Raji (cell line): ENCODE measurements around the gene GFER.

Experiments used
- POLR2A ChIP-seq: IDR thresholded peaks from 2 replicates; pipeline ENCODE4 v1.6.1; 2011; ENCODE audit warnings: low read depth, low read length, control low read depth; ENCODE audit not compliant: insufficient read depth

GFER gene

DNA sequence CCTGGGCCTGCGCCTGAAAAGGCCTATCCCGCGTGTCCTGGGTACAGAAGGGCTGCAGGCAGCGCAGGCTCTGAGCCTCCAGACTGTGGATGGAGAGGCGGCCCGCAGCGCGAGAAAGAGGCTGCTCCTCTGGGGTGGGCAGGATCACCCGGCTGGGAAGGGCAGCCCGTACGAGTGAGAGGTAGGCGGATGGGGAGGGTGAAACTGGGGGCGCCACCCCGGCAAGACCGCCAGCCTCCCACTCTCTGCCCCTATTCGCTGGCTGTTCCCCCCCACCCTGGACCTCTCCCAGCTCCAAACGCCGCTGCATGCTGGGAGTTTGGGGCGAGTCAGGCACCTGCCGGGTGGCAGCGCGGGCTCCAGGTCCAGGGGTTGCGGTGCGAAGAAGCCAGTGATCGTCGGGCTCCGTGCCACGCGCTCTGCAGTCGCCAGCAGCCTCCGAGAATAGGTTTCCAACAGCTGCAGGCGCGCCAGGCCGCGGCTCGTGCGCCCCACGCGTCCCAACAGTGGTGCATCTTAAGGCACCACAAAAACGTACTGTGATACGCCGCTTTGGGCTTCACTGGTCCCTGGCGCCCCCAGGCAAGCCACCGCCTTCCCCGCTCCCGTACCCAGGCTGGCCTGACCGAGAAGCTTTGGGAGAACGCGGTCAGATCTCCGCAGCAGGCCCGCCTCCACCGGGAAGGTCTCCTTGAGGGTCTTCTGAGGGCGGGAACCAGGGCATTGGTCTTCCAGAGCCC lies 3.8 kb upstream of the GFER start:
- no peak for TF ChIP-seq POLR2A

DNA sequence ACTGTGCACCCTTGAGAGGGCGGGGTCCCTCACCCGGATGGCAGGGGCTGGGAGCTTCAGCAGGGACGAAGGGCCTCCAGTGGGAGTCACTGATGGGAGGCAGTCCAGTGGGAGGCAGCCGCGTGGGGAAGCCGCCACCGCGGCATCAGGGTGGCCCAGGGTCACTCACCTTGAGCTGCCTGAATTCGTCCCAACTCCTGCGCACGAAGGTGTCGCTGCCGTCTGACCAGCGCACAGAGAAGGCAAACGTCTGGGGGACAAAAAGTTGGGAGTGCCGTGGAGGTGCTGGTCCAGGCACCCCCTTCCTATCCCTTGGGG lies 3.3 kb upstream of the GFER start:
- no peak for TF ChIP-seq POLR2A

DNA sequence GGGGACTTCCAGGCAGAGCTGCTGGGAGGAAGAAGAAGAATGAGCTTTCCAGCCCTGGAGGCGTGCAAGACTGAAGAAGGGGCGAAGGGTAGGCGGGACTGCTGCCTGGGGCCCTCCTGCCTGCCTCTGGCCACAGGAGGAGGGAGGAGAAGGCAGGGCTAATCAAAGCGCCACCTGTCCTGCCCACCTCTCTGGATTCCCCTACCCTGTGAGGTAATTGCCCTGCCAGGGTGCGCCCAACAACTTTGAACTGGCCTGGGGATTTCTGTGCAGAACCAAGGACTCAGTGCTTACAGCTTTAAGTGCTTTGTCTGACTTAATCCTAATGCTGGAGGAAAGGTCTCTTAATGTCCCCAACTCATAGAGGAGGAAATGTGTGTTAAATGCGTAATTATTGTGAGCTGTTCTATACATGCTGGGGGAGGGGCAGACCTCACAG lies 2.6 kb upstream of the GFER start, which contains the start of gene NOXO1:
TSS of gene NOXO1 (minus strand) at position 72 of the 439 bp plus-strand sequence. CDS start 290 bp downstream, outside the sequence.
- no peak for TF ChIP-seq POLR2A

DNA sequence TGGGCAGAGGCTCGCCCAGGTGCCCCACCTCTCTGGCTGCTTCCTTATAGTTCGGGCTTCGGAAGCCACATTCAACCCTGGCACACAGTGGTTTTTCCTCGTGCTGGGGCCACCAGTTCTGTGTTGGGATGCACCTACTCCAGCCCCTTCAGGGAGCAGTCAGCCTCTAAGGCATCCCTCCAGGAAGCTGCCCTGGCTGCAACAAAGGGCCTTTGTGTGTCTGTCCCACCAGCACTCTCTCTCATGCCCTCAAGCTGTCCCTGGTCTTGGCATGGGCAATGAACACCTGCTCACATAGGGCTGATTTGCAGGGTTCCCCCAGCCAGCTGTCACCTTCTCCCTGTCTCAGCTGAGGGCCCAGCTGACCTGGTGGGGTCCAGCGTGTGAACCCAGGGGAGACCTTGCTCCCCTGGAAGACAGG lies 2.0 kb upstream of the GFER start:
- 0 out of 2 replicates have a peak, but pooled peaks have one; percentile 17 for TF ChIP-seq POLR2A

DNA sequence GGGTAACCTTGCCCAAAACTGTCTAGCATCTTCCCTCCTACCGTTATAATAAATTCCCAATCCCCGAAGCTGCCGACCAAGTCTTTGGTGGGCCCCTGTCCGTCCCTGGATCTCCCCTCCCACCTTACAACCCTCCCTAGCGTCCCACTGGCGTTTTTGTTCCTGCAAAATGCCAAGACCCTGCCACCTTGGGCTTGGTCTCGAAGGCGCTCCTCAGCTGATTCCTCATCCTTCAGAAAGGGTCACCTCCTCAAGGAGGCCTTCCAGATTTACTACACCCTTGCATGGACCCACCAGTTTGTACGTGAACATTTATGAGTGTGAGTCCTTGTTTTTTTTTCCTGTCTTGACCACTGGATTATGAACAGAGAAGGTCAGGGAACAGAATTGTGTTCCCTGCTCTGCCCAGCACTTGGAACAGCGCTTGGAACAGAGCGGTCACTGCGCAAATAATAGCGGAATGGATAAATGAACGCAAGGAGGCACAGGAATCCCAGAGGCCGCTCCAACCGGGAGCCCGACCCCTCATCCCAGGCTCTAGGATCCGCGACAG lies 926 bp upstream of the GFER start:
- TF ChIP-seq POLR2A = no peak

DNA sequence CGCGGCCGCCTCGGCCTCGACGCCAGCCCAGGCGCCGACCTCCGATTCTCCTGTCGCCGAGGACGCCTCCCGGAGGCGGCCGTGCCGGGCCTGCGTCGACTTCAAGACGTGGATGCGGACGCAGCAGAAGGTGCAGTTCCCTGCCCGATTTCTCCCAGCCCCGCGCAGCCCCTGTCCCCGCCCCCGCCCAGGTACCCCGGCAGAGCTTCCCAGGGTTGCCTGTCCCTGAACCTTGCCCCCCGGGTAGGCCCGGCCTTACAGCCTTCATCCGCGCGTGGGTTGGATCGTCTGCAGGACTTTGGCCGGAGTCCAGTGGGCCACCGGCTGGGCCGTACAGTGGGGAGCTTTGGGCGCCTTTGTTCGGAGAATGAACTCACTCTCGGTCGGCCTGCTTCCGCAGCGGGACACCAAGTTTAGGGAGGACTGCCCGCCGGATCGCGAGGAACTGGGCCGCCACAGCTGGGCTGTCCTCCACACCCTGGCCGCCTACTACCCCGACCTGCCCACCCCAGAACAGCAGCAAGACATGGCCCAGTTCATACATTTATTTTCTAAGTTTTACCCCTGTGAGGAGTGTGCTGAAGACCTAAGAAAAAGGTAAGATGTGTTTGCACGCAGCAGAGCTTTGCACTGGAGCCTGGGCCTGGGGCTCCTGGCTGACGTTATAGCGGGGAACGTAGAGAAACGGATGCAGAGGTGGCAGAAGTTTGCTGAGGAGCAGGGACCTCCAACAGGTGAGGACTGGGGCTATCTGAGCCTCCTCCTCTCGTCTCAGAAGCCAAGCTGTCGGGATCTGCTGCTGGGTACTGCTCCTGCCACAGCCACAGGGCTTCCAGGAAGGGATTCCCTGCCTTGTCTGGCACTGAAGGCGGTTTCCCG lies 593 bp downstream of the GFER start:
- no peak for TF ChIP-seq POLR2A

DNA sequence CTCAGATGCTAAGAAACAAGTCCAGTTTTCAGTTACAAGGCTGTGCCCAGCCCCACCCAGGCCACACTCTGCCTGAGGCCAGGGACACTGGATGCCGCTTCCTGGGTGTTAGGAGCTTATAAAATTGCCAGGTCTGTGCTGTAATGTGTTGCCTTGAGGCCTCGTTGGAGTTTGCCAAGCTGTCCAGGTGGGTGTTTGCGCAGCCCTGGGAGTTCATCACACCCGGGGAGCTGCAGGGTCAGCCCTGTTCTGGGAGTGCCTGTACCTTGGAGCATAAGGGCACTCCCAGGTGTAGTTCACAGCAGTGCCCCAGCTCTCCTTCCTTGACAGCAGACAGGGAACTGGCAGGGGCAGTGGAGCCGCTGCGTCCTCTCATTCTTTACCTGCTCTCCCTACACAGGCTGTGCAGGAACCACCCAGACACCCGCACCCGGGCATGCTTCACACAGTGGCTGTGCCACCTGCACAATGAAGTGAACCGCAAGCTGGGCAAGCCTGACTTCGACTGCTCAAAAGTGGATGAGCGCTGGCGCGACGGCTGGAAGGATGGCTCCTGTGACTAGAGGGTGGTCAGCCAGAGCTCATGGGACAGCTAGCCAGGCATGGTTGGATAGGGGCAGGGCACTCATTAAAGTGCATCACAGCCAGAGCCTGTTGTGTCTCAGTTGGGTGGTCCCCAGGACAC lies 1.6 kb downstream of the GFER start:
- no peak for TF ChIP-seq POLR2A

DNA sequence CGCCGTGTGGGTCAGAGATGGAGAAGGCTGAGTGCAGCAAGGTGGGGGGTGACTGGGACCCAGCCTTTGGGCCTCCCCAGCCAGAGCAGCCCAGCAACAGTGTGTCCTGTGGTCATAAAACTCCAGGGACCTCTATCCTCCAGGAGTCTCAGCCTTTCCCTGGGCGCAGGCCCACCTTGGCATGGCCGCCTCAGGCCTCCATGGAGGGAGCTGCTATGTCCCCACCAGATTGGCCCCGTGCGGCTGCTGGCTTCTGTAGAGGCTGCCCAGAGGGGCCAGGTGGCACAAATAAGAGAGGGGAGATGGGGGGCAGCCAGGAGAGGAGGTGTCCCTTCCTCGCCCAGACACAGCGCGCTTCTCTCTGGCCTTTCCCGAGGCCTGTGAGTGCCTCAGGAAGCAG lies 3.2 kb downstream of the GFER start:
- 0 out of 2 replicates have a peak, but pooled peaks have one; percentile 28 for TF ChIP-seq POLR2A

DNA sequence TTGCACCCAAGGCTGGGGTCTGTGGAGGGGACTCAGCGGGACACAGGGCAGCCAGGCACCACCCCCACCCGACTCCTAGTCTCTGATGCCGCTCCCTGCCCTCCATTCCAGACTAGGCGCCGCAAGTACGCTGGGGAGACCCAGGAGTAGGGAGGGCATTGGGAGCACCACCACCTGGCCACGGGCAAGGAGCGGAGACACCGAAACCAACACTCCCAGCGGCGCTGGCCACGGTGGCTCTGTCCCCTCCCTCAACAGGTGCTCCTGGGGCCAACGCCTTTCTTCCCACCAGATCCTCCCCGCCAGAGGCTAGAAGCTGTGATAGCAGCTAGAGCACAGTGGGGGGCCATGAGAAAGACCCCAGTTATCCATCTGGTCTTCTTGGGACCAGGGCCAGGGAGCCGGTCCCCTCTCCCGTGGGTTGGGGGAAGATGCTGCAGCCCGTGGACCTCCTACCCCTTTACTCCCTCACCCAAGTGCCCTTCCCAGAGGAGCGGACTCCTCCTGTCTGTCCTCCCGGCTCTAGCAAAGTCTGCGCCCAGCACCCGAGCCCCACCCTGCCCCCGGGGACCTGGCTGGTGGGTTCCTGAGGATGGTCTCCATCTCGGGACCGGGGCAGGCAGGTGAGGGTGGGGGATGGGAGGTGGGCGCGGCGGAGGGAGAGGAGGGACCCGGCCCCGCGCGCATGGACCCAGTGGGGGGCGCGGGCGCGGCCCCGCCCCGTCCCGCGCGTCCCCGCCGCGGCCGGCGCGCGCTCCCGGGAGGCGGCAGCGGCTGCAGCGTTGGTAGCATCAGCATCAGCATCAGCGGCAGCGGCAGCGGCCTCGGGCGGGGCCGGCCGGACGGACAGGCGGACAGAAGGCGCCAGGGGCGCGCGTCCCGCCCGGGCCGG lies 5.5 kb downstream of the GFER start, which contains the start of gene SYNGR3:
TSS of gene SYNGR3 (plus strand) at position 762 of the 892 bp plus-strand sequence. CDS start 133 bp downstream, outside the sequence.
- TF ChIP-seq POLR2A = no peak

DNA sequence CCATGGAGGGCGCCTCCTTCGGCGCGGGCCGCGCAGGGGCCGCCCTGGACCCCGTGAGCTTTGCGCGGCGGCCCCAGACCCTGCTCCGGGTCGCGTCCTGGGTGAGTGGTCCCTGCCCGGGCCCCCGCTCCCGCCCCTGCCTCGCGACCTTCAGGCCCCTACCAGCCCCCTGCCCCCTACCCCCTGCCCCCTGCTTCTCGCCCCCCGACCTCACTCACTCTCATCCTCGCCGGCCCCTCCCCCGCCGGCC lies 6.0 kb downstream of the GFER start:
- TF ChIP-seq POLR2A = no peak

DNA sequence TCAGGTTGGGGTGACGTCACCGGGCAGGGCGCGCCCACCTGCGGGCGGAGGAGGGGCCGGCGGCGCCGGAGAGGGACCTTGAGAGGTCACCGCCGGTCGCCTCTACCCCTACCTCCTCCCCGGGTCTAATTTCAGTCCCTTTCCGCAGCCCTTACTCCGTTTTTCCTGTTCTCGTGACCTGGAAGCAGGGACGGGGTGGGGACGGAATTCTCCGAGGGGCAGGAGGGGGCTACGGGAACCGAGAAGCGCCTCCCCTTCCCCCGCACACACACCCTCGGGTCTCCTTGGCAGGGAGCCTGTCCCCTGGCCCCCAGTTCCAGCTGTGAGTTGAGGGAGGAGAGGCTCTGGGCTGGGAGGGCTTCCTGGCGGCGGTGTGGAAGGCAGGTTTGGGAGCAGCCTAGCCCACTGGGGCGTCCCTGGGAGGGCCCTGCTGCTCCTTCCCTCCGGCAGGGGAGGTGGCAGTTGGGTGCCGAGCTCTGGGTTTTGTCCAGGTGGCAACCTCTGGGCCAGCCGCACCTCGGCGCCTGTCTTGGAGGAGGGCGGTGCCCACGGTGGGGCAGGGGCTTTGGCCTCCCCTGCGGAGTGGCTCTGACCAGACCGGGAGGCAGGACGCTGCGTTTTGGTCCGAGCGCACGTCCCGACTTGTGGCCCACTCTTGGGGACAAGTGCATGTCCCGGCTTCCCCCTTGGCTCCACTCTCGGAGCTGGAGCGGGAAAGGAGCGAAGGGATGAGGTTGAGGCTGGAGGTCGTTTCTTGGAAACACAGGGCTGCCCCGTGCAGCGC lies 6.5 kb downstream of the GFER start:
- peak; percentile 59 for TF ChIP-seq POLR2A

DNA sequence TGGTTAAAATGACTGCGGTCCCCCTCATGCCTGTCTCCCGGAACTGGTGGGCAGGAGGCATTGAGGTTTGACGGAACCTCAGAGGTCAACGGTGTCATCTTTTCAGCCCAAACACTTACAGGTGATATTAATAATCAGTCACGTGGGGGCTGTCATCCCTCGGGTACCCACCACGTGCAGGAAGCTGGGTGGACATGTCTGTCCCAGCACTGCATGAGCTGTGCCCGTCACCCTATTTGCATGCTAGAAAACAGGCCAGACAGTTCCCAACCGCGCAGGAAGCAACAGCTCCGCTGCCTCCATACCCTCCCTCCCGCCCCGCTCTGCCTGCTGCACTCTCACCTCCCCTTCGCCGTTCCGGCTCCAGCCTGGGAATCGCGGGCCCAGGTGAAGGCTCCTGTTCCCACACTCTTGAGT lies 7.2 kb downstream of the GFER start:
- TF ChIP-seq POLR2A = peak; percentile 74

DNA sequence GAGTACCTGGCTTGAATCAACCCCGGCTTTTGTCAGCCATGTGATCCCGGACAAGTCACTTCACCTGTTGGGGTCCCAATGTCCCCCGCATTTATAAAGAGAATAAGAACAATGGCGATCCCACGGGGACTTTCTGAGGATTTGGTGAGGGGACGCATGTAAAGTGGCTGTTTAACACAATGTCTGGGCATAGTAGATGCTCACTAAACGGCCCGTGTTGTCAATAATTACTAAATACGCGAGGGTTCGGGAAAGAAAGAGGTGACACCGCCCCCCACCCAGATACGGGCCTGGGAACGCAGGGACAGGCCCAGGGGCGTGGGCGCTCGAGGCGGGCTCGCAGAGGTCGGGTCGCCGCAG lies 7.6 kb downstream of the GFER start:
- no peak for TF ChIP-seq POLR2A

DNA sequence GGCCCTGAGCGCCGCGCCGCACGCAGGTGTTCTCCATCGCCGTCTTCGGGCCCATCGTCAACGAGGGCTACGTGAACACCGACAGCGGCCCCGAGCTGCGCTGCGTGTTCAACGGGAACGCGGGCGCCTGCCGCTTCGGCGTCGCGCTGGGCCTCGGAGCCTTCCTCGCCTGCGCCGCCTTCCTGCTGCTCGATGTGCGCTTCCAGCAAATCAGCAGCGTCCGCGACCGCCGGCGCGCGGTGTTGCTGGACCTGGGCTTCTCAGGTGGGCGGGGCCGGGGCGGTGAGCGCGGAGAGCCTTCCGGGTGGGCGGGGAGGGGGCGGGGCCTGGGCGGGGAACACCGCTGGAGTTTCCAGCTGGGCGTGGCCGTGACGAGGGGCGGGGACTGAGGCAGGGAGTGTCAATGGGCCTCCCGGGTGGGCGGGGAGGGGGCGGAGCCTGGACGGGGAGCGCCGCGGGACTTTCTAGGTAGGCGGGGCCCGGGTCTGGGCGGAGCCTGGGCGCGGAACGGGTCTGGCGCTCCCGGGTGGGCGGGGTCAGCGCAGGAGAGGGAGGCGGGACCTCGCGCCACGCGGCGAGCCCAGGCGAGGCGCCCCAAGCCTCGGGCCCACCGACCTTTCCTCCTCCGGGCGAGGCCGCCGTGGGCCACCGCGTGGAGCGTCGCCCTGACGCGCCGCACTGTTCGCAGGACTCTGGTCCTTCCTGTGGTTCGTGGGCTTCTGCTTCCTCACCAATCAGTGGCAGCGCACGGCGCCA lies 8.1 kb downstream of the GFER start:
- TF ChIP-seq POLR2A = peak; percentile 63
